GM13977 (cell line): ENCODE measurements around the gene INPP5F.

Experiments used
- DNase-seq: peaks from one replicate; pipeline ENCODE4 v3.0.0; 2012; ENCODE audit warnings: low spot score
- CTCF ChIP-seq: IDR thresholded peaks from 2 replicates; pipeline ENCODE4 v1.5.1; 2012; ENCODE audit warnings: mild to moderate bottlenecking, control low read depth; ENCODE audit not compliant: insufficient read depth; ENCODE audit errors: extremely low read depth, missing control alignments
- in situ Hi-C: fragments of 300-500 bp; cut with MboI; formaldehyde crosslinking; loops from one replicate; pipeline ENCODE4 v1.12.0; 2022; ENCODE audit warnings: low sequenced_read_pairs, low pct_unique_long_range_greater_than_20kb, mixed read lengths, inconsistent platforms; ENCODE audit not compliant: unreplicated experiment

INPP5F gene

GRCh38 chr10:119740096-119740495 is 14.2 kb downstream of the INPP5F start:
- DNase-seq: no peak
- in situ Hi-C loops: no loop called here
- no peak for TF ChIP-seq CTCF

- in situ Hi-C loops: no loop called here
- no peak for DNase-seq
- no peak for TF ChIP-seq CTCF
Observed at GRCh38 chr10:119742947-119743648, 17.2 kb downstream of the INPP5F start.

DNA sequence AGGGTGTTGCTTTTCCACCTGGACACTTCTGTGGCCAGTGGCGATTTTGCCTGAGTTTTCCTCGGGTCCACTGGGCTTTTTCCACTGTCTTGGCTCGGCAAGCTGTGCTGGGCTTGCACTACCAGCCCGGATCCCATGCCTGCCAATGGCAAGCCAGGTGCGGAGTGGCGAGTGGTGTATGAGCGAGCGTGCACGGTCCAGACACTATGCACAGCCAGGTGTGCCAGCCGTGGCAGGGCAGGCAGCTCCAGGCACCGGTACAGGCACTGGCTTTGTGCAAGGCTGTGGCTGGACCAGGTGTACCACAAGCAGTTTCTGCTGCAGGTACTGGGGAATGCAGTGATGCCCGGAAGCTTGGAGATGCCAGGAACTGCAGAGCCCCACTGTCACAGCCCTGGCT is 22.1 kb downstream of the INPP5F start:
- no peak for DNase-seq

DNA sequence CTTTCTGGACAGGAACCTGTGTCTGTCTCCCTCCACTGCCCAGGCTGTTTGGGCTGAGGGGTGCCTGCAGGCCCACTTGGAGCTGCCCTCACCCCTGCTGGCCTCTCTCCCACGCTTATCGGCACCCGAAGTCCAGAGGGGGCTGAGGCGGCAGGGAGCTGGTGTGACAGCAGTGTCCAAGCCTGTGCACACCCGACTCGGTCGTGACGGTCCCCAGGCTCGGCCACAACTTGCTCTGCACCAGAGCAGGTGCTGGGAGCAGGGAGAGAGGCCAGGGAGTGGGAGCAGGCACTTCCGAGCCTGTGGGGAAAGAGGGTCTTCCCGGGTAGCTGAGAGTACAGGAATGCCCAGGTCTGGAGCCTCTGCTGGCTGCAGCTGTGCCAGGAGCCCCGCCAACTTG is 23.0 kb downstream of the INPP5F start:
- no peak for TF ChIP-seq CTCF
- no peak for DNase-seq
- in situ Hi-C loops: no loop called here

More for the DNA sequence above, 22.1 kb downstream of the INPP5F start:
- in situ Hi-C loops: no loop called here
- no peak for TF ChIP-seq CTCF

- TF ChIP-seq CTCF: no peak
- DNase-seq: no peak
- in situ Hi-C loops: no loop called here
Observed at GRCh38 chr10:119749455-119749854, 23.6 kb downstream of the INPP5F start.

DNA sequence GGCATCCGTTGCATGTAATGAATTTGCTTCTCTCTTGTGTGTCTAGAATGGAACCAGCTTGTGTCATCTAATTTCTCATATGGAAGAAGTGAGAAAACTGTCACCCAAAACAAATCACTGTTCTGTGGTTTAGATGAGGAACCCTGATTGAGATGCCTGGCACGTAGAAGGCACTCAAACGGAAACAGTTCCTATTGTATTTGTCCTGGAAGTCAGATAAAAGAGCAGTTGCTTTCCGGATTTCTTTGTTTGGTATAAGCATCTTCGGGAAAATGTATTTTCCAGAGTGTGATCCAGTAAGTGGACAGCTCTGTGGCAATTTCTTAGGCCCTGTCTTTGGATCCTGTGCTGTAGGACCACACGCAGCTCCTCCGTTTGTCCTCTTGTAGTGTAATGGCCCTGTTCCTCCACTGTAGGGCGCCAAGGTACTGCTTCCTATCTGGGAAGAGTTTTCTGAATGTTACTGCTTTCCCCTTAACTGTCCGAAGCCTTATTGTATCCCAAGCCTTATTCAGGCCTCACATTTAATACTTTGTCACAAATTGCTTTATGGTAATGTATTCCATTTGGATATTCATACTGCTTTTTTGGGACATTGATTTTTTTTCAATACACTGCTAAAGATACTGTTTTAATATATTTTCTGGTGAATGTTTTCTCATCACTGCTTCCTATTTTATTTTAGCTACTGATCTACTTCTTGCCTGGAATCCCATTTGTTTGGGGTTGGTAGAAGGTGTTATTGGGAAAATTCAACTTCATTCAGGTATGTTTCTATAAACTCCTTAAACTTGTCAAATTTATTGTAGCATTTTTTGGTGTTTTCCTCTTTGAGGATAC is 24.8 kb downstream of the INPP5F start:
- peak; percentile 57 for DNase-seq
- in situ Hi-C loops: loop anchor here (25.0 kb wide), 1 partner anchor 587 kb away; no protein-coding TSS in a partner anchor
- TF ChIP-seq CTCF: peak; percentile 90
